NCI-H748 (cell line): ENCODE measurements around the gene KDM4B.

Experiments used
- DNase-seq: peaks from one replicate; lab custom pipeline; 2025; ENCODE audit not compliant: unreplicated experiment; lab: John Stamatoyannopoulos, UW

Gene KDM4B

DNA sequence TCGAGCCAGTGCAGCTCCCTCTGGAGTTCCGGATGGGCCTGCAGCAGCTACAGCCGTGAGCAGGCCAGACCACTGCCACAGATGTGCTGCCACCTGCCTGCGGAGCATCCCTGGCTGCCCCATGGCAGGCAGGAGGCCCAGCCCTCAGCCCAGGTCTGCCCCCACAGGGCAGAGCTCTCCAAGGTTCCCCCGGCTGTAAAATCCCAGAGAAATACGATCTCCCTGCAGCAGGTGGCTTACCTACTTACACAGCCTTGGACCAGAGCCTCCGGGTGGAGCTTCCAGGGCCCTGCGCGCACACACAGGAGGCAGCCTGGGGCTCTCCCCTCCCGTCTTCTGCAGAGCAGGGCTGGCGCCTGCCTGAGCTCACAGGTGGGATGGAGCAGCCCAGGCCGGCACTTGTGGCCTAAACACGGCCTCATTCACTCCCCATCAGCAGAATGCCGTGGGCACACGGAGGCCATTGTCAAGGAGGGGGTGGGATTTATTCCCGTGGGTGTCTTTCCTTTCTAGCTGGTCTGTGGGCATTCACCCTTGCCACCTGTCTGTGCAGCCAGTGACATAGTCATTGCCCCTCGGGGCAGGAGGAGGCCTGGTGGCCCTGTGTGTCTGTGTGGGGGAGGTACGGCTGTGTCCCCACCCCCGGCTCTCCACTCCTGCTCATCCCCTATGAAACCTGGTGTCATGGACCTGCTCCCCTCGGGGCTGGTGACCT is 118.0 kb downstream of the KDM4B start:
- DNase-seq = no peak

DNA sequence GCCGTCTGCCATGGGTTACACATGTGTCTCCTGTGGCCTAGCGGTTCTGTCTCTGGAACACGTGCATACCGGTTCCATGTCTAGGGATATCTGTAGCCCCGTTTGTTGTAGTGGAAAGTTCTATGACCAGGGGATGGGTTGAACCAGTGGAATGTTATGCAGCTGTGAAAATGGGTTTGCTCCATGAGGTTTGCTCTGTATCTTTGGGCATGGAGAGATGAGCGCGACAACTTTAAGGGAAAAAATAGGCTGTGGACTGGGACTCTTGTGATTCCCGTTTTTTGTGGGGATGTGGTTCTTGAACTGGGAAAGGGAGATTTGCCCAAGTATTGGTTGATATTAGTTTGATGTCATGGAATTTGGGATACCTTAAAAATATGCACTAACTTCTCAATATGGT is 120.4 kb downstream of the KDM4B start:
- no peak for DNase-seq

DNA sequence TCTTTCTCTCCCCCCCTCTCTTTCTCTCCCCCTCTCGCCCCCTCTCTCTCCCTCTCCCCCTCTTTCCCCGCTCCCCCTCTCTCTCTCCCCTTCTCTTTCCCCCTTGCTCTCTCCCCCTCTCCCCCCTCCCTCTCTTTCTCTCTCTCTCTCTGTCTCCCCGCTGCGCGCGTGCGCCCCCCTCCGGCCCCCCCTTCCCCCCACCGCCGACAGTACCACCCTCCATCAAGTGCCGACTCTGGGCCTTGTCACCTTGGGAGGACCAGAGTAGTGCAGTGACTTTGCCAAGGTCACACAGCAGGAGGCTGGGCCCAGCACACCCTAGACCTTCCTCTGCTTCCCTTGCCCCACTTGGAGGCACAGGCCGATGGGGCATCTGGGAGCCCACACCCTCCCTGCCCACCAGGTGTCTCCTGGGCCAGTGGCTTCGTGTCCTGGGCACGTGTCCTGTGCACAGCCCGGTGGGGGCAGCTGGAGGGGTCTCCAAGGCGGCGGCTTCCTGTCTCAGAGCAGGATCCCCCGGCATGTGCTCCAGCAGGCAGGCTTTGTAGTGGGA is 121.6 kb downstream of the KDM4B start:
- no peak for DNase-seq

- no peak for DNase-seq
These were observed 122.2 kb downstream of the KDM4B start for GRCh38 chr19:5091018-5091683.

- DNase-seq = no peak
These were observed 123.0 kb downstream of the KDM4B start for GRCh38 chr19:5091684-5092480.

- no peak for DNase-seq
These were observed 123.5 kb downstream of the KDM4B start for GRCh38 chr19:5092481-5092843.

GRCh38 chr19:5093297-5093928 is 124.5 kb downstream of the KDM4B start:
- DNase-seq = no peak

DNA sequence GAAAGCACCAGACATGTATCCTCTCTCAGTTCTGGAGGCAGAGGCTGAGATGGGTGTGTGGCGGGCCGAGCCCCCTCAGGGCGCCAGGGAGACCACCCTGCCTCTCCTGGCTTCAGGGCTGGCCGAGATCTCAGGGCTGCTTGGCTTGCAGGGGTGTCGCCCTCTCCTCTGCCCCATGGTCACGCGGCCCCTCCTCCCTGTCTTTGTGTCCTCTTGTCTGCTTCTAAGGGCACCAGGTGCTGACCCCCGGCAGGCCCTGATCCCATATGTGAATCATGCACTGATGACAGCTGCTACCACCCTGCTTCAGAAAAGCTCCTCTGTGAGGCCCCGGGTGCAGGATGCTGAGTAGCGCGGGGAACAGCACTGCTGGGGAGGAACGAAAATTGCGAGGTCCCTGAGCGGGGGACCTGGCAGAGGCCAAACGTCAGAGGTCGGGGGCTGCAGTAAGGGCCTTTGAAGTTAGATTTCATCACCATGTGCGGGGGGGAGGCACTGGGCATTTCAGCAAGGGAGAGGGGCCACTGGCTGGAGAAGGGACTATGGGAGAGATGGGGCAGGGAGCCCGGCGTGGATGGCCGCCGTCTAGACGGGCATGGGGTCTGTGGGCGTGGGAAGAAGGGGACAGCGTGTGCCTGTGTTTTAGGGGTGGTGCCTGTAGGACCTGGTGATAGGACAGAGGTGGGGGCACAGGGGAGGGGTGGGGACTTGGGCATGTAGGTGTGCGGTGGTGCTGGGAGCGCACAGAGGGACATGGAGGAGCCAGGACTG is 125.2 kb downstream of the KDM4B start:
- DNase-seq = no peak

DNA sequence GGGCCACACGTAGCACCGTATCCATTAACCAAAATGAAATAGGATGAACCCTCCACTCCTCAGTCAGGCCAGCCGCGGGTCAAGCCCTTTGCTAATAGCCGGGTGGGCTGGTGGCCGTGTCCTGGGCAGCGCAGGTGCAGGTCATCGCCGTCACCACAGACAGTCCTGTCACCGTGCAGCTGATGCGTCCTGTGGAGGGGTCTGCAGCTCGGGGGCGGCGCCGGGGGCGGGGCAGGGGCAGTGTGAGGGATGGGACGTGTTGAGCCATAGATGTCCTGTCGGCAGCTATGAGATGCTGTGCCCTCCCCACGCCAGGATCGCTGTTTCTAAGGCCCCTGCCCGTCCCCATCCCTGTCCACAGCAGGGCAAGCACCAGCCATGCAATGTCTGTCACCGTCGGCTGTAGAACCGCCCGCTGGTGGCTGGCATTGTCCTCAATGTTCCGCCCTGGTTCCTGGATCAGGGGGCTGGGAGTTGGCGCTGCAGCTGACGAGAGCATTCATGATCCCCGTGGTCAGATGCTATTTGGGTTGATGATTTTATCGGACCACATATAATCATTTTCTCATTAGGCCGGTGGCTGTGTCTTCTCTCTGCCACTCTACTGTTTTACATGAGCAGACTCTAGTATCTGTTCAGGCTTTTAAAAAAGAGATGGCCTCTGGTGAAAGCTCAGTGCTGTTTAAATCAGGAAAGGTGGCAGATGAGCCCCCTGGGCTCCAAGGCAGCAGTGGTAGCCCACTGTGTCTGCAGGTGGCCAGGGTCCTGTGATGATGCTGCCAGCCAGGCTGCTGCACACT is 126.1 kb downstream of the KDM4B start:
- no peak for DNase-seq

- no peak for DNase-seq
These were observed 126.6 kb downstream of the KDM4B start for GRCh38 chr19:5095568-5095850.

- no peak for DNase-seq
These were observed 127.6 kb downstream of the KDM4B start for GRCh38 chr19:5096536-5096935.

DNA sequence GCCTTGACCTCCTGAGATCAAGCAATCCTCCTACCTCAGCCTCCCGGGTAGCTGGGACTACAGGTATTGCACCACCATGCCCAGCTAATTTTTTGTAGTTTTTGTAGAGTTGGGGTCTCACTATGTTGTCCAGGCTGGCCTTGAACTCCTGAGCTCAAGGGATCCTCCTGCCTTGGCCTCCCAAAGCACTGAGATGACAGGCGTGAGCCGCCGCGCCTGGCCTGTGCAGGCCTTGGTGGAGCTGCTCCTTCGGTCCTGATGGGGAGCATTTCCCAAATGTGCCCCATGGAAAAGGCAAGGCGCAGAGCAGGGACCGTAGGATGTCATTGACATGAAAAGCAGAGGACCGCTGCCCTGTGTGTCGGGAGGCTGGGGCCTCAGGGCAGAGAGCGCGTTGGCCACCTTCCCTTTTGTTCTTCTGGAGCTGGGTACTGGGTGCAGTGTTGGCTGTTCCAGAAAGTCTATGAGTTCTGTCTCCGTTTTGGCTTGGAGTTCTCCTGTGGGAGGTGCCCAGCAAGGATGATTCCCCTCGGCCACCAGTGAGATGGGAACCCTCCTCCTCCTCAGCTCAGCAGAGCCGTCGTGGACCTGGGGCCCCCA is 128.5 kb downstream of the KDM4B start:
- no peak for DNase-seq

GRCh38 chr19:5097959-5098623 is 129.2 kb downstream of the KDM4B start:
- no peak for DNase-seq

DNA sequence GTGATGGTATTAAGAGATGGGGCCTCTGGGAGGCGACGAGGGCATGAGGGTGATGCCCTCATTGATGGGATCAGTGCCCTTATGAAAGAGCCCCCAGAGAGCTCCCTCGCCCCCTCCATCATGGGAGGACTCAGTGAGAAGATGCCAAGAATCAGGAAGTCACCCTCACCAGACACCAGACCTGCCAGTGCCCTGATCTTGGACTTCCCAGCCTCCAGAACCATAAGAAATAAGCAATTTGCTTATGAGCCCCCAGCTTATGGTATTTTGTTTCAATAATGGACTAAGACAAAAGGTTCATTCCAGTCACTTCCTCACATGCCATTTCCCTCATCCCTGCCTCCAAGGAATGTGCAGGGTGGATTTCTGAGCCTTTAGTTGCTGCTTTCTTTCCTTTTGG is 129.7 kb downstream of the KDM4B start:
- no peak for DNase-seq

DNA sequence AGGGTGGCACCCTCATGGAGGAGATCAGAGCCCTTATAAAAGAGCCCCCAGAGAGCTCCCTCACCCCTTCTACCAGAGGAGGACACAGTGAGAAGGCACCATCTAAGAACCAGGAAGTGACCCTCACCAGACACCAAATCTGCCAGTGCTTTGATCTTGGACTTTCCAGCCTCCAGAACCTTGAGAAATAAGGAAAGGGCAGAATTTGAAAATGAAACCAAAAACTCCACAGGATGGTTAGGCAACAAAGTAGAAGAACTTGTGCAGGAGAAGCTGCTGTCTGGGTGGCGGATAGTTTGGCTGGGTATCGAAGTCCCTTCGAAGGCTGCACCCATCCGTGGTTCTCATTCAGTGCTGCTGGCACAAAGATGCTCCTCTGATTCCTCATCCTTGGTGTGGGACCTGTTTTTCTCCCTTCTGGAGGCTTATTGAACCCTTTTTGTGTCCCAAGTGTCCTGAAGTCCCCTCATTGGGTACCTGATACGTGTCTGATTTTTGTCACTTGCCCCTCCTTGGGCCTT is 130.8 kb downstream of the KDM4B start:
- no peak for DNase-seq

DNA sequence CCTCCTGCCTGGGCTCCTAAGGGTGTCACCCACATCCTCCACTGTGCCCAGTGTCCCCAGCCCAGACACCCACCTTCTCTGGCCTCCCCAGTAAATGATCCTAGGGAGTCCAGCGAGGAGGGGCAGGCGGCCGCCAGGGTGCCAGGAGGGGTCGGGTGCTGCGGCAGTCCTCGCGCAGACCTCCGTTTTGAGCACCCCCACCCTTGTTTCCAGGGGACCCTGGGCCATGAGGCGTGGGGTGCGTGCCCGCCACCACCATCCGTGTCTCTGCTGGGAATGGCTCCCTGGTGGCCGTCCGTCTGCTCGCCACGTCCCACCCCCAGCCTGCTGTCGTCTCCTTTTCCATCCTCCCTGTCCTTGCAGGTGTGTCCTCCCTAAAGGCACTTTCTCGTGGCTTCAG is 133.0 kb downstream of the KDM4B start:
- no peak for DNase-seq

GRCh38 chr19:5102520-5102919 is 133.6 kb downstream of the KDM4B start:
- DNase-seq = no peak

DNA sequence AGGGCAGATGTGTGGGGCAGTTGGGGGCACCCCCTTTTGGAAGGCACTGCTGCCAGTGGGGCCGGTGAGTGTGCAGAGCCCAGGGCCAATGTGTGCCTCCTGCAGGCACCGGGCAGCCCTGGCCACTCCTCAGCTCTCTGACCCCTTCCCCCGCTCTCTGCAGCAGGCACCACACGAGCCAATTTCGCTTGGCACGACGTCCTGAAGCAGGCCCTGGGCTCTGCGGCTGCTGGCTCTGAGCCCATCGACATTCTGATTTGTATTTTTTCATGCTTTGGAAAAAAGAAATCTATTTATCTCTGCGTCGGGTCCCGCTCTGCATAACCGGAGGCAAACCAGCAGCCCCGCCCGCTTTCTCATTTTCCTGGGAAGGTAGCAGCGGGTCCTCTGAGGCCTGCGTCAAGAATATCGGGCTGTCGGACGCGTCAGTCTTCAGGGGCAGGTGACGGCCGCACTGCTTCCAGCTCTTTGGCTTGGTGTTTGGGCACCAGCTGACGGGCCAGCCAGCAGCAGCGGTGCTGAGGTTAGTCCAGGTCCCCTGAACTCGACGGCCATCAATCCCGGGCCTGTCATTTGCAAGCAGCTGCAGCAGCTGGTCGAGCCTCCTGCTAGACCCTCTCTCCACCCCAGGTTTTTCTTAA is 134.3 kb downstream of the KDM4B start:
- DNase-seq = no peak
